A673 (cell line): ENCODE data around the gene AHCYL2. TPM values are rescaled to one million over a fixed set of nuclear protein-coding genes. Genes with fewer than 3 reads are reported as not detected.

ENCODE experiments used
- BruUV-seq: library from RNA; stranded (reverse); fragments of 400-500 nt; replicated peaks from 2 replicates; lab custom pipeline; 2021; lab: Mats Ljungman, UMichigan
- CTCF ChIA-PET: fragments of 300-600 bp; sonication (Branson Sonifier 250); formaldehyde crosslinking; loops from one replicate; lab custom pipeline; 2022; ENCODE audit warnings: antibody characterized with exemption; lab: Charles Lee
- POLR2A ChIA-PET: fragments of 300-600 bp; sonication (Branson Sonifier 250); formaldehyde crosslinking; loops from one replicate; lab custom pipeline; 2022; ENCODE audit warnings: antibody characterized with exemption; ENCODE audit not compliant: low non-redundant PET; lab: Charles Lee
- DNase-seq: peaks from one replicate; pipeline ENCODE4 v3.0.0-alpha.2; 2015; ENCODE audit warnings: low spot score
- H3K27ac ChIP-seq: fragments of 200-600 bp; sonication (generic); 2 replicates; pipeline ENCODE4 v1.5.1; 2016; ENCODE audit warnings: mixed run types, low read depth, mild to moderate bottlenecking, mixed read lengths, antibody characterized with exemption, low read length; ENCODE audit not compliant: poor library complexity, severe bottlenecking
- H3K27me3 ChIP-seq: fragments of 200-600 bp; sonication (generic); replicated peaks from 2 replicates; pipeline ENCODE4 v1.6.1; 2017; ENCODE audit warnings: mixed run types, low read depth, mild to moderate bottlenecking, mixed read lengths, antibody characterized with exemption, low read length; ENCODE audit not compliant: insufficient read depth, poor library complexity
- H3K36me3 ChIP-seq: fragments of 200-600 bp; sonication (generic); 2 replicates; pipeline ENCODE4 v1.6.1; 2016; ENCODE audit warnings: mixed run types, mild to moderate bottlenecking, mixed read lengths, antibody characterized with exemption, low read length; ENCODE audit not compliant: insufficient read depth, poor library complexity, severe bottlenecking
- H3K4me1 ChIP-seq: fragments of 200-600 bp; sonication (generic); 2 replicates; pipeline ENCODE4 v1.6.1; 2017; ENCODE audit warnings: mixed run types, mild to moderate bottlenecking, mixed read lengths, antibody characterized with exemption, low read length; ENCODE audit not compliant: insufficient read depth, poor library complexity, severe bottlenecking
- H3K4me3 ChIP-seq: fragments of 200-600 bp; sonication (generic); 2 replicates; pipeline ENCODE4 v1.5.1; 2016; ENCODE audit warnings: low read depth, mixed run types, mild to moderate bottlenecking, mixed read lengths, low read length; ENCODE audit not compliant: poor library complexity, severe bottlenecking
- H3K9me3 ChIP-seq: fragments of 200-600 bp; sonication (generic); 2 replicates; pipeline ENCODE4 v1.6.1; 2016; ENCODE audit warnings: mixed run types, low read depth, mild to moderate bottlenecking, mixed read lengths, antibody characterized with exemption, low read length; ENCODE audit not compliant: poor library complexity, severe bottlenecking
- EZH2 ChIP-seq: fragments of 200-600 bp; sonication (generic); IDR thresholded peaks from 2 replicates; pipeline ENCODE4 v1.6.1; 2017; ENCODE audit warnings: borderline replicate concordance, low read depth, mild to moderate bottlenecking, mixed read lengths, antibody characterized with exemption, low read length; ENCODE audit not compliant: poor library complexity, severe bottlenecking
- intact Hi-C: fragments of 100-400 bp; cut with micrococcal nuclease; formaldehyde crosslinking; loops from one replicate; pipeline ENCODE4 v1.10.0; 2022; ENCODE audit not compliant: unreplicated experiment
- total RNA-seq: library from RNA; stranded (reverse); gene quantifications from 2 replicates; pipeline ENCODE4 v1.2.3, GENCODE V29; 2021
- TF ChIP-seq, protein P1 (sequence below): fragments of 300-800, 200-600 bp; sonication (generic); conservative IDR thresholded peaks from 2 replicates; pipeline ENCODE4 v1.5.1; 2017; ENCODE audit warnings: low read depth, mild to moderate bottlenecking, antibody characterized with exemption, low read length, moderate library complexity, mixed read lengths

Gene AHCYL2
- total RNA-seq, 1 experiment from 2014 or later: 35.2 TPM

- no peak for TF ChIP-seq EZH2
- TF ChIP-seq, protein P1, sequence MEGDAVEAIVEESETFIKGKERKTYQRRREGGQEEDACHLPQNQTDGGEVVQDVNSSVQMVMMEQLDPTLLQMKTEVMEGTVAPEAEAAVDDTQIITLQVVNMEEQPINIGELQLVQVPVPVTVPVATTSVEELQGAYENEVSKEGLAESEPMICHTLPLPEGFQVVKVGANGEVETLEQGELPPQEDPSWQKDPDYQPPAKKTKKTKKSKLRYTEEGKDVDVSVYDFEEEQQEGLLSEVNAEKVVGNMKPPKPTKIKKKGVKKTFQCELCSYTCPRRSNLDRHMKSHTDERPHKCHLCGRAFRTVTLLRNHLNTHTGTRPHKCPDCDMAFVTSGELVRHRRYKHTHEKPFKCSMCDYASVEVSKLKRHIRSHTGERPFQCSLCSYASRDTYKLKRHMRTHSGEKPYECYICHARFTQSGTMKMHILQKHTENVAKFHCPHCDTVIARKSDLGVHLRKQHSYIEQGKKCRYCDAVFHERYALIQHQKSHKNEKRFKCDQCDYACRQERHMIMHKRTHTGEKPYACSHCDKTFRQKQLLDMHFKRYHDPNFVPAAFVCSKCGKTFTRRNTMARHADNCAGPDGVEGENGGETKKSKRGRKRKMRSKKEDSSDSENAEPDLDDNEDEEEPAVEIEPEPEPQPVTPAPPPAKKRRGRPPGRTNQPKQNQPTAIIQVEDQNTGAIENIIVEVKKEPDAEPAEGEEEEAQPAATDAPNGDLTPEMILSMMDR: no peak
- H3K27ac ChIP-seq: no peak overlapping the region
- BruUV-seq: no TSS peak
- ChIA-PET CTCF (interaction anchor here (0.5 to 1.3 kb wide), 10 partner anchors 26 to 487 kb away, joined by 3 to 20 read pairs (median 4); no protein-coding TSS in a partner anchor), POLR2A (no interaction called here)
- no peak overlapping the region for H3K4me3 ChIP-seq
- DNase-seq: no peak
- intact Hi-C loops: no loop called here
- H3K36me3 ChIP-seq: no peaks in the 10 kb centered on the region
- H3K4me1 ChIP-seq: no peaks in the 10 kb centered on the region
- no peaks in the 10 kb centered on the region for H3K27me3 ChIP-seq
- no peaks in the 10 kb centered on the region for H3K9me3 ChIP-seq
Observed at GRCh38 chr7:129341816-129342806, 117.3 kb downstream of the AHCYL2 start.

DNA sequence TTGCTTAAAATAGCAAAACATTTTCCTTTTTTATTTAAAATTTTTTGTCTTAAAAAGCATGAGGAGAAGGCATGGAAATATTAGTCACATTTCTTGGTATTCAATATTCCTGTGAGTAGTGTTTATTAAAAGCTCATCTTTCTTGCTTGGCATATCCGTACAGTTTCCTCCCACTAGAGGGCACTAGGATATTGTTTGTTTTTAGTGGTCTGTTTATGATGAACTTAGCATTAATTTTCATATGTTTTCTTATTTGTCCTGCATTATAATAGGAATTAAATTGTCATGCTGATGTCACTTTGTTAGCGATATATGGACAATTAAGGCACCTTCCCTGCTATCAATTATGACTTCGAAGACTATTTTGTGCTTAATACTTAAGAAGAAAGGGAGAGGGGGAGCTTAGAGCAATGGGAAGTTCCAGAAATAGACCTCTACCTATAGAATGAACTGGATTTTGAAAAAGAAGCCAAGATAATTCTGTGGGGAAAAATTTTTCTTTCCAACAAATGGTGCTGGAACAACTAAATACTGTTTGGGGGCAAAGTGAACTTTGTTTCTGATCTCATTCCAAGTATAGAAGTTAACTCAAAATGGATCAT, 118.4 kb downstream of the AHCYL2 start:
- CTCF ChIA-PET: interaction anchor here (0.5 to 1.3 kb wide), 13 partner anchors 24 to 486 kb away, joined by 3 to 20 read pairs (median 4); no protein-coding TSS in a partner anchor
- no peaks in the 10 kb centered on the region for H3K36me3 ChIP-seq
- no peak overlapping the region for H3K27ac ChIP-seq

GRCh38 chr7:129347330-129347729, 122.5 kb downstream of the AHCYL2 start:
- DNase-seq: no peak
- no peak overlapping the region for H3K27ac ChIP-seq
- H3K9me3 ChIP-seq: no peaks in the 10 kb centered on the region
- TF ChIP-seq EZH2: no peak
- TF ChIP-seq, protein P1: no peak
- intact Hi-C loops: no loop called here
- no peaks in the 10 kb centered on the region for H3K36me3 ChIP-seq
- ChIA-PET POLR2A (no interaction called here), CTCF (no interaction called here)
- H3K4me3 ChIP-seq: no peak overlapping the region
- BruUV-seq: no TSS peak
- H3K27me3 ChIP-seq: no peaks in the 10 kb centered on the region
- no peaks in the 10 kb centered on the region for H3K4me1 ChIP-seq

More for the DNA sequence above, 118.4 kb downstream of the AHCYL2 start:
- TF ChIP-seq EZH2: no peak
- TF ChIP-seq, protein P1: peak; percentile 83
- intact Hi-C loops: no loop called here
- Histone ChIP-seq H3K27me3 (no peaks in the 10 kb centered on the region), H3K4me3 (no peak overlapping the region), H3K9me3 (no peaks in the 10 kb centered on the region), H3K4me1 (no peaks in the 10 kb centered on the region)
- POLR2A ChIA-PET: no interaction called here
- BruUV-seq: no TSS peak
- peak; percentile 59 for DNase-seq
